ENCODE results near the gene CCDC107. TPM values are rescaled to one million over a fixed set of nuclear protein-coding genes. Genes with fewer than 3 reads are reported as not detected.

CCDC107 gene
- total RNA-seq, 1 donor from 2014 or later: 11.9 TPM

DNA sequence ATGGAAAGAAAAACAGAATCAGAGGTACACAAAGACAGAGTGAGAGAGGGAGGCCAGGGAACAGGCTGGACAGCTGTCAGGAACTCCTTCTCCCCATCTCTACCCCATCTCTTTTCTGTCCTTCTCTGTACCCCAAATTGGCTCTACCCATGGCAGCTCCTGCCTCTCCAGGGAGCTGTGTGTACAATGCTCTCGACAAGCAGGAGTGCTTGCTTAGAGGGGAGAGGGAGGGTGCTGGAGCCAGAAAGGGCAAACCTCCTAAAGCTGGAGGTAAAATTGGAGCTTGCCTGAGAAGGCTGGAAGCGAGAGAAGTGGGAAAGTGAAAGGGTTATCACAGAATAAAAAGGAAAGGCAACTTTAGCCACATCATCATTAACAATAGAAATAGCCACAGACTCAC lies 25.2 kb downstream of the CCDC107 start:
- no peak for DNase-seq (ENCODE audit: low read depth)

DNA sequence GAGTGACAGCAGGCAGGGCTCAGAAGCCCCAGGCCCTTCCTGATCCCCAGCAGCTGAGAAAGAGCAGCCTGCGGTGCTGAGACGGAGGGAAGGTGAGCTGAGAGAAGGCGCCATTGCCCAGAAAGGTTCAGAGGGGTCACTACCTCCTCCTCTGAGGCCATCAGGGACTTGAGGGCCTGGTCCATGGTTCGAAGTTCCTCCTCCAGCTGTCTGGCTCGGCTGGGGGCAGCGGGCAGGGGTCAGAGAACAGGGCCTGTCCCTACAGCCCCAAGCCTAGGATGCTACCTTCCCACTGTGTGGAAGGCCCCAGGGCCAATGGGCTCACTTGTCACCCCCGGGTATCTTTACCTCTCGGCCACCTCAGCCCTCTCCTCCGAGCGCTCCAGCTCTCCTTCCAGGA lies 26.8 kb downstream of the CCDC107 start:
- DNase-seq (ENCODE audit: low read depth): no peak

DNA sequence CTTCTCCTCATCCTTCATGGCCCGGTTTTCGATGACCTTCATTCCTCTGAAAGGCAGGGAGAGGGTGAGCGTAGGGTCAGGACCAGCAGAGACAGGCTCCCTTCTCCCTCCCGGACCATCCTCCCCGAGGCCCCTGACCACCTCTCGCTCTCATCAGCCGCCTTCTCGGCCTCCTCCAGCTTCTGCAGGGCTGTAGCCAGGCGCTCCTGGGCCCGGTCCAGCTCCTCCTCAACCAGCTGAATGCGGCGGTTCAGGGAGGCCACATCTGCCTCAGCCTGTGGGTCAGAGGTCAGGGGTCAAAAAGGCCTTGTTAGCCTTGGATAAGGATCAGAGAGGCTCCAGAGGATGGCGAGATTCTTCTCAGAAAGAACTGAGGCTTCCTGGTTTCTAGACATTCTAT lies 27.4 kb downstream of the CCDC107 start:
- DNase-seq (ENCODE audit: low read depth): no peak

DNA sequence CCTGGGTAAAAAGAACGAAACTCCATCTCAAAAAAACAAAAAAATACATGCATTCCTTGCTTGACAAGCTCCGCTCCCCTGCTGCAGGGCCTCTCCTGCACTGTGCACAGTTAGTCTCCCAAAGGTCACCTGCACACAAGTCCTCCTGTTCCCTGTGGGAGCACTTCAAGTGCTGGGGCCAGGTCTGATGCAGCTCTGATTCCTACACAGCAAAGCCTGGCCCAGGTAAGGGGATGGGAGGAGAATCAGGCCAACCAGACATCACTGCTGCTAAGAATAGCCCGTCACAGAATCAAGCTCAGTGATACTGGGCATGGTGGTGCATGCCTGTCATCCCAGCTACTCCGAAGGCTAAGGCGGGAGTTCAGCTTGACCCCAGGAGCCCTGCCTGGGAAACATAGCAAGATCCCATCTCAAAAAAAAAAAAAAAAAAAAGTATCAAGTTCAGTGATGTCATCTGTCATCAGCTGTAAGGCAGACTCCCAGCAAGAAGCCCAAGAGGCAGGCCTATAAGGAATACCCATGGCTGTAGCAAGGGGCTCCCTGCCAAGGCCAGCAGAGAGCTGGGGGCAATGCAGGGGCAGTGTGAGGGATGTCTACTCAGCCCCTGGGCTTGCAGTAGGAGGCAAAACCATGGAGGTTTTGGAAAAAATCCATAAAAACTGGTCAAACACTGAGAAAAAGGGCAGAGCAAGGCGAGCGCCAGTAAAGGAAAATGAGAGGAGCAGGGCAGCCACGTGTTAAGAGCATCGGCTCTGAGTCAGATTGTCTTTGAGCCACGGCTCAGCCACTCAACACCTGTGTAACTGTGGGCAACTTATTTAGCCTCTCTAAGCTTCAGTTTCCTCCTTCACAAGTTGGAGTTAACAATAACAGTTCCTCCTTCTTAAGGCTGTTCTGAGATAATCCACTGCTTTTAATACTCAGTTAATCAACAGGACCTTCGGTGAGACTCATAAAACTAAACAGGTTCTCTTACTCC lies 28.4 kb downstream of the CCDC107 start:
- no peak for DNase-seq (ENCODE audit: low read depth)

DNA sequence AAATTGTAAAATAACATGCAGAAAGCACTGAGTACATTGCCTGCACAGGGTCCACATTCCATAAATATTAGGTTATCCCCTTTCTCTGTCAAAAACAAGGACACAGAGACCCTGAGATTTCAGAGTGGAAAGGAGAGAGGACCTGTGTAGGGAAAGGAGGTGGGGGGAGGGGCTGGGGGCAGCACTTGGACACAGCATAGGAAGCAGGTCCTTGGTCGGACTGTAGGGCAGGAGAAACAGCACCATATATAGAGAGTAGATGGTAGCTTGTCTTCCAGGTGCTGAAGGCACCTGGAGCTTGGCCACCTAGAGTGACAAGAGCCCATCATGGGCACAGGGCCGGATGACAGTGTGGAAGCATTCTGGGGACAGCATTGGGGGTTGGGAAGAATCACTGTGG lies 29.2 kb downstream of the CCDC107 start:
- DNase-seq (ENCODE audit: low read depth): no peak

DNA sequence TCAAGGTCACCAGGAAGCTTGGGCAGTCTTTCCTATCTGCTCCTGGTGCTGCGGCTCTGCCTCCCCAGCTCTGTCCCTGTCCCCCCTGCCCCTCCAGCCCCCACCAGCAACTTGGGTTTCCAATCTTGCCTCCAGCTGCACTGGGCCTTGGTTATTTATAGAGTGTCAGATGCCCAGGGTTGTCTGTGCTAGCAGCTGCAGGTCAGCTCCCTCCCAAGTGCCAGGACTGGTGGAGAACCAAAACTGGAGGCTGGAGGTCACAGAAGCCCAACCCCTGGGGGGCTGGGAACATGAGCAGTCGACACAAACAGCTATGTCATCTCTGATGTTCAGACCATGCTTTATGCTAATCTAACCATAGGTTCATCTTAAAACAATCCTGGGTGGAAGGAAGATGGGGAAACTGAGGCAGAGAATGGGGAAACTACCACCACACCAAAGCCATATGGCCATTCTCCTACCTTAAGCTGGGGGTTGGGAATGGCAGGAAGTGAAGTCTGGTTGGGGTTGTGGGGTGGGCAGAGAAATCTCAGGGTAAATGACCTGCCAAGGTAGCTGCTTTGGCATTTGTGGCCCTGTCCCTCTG lies 30.0 kb downstream of the CCDC107 start:
- DNase-seq (ENCODE audit: low read depth): no peak

DNA sequence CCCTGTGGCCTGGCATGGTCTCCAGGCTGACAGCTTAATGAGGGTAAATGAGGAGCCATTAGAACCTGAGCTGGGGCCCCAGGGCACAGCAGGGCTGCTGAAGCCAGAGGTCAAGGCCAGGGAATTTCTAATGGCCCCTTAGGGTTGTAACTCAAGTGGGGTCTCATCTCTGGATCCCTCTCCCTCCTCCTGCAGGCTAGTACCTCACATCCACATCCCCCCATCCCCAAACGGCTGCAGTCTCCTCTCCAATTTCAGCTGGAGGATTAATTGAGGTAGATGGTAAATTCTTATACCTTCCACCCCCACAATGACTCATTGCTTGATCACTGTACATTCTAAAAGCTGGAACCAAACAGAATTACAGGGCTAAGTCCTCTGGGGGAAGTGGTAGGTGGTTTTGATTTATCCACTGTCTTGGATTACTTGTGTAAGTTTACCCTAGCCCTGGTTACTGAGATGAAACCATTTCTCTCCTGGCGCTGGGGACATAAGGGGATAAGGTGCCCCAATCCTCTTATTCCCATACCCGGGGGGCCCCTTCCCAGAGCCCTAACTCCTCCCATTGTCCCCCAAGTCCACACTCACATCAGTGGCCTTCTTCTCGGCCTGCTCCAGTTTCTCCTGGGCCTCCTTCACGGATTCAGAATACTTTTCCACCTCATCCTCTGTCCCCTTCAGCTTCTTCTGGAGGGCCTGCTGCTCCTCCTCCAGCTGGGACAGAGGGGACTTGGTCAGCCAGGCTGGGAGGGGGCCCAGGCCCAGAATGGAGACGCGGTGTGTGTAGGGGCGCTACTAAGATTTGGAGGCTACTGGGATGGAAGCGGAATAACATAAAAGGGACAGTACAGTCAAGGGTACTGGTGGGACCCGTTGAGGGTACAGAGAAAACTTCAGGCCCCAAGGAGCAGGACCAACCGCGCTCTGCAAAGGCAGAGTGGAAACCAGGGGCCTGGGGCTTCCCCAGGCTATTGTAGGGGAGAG lies 30.8 kb downstream of the CCDC107 start:
- peak; percentile 94 for DNase-seq (ENCODE audit: low read depth)

DNA sequence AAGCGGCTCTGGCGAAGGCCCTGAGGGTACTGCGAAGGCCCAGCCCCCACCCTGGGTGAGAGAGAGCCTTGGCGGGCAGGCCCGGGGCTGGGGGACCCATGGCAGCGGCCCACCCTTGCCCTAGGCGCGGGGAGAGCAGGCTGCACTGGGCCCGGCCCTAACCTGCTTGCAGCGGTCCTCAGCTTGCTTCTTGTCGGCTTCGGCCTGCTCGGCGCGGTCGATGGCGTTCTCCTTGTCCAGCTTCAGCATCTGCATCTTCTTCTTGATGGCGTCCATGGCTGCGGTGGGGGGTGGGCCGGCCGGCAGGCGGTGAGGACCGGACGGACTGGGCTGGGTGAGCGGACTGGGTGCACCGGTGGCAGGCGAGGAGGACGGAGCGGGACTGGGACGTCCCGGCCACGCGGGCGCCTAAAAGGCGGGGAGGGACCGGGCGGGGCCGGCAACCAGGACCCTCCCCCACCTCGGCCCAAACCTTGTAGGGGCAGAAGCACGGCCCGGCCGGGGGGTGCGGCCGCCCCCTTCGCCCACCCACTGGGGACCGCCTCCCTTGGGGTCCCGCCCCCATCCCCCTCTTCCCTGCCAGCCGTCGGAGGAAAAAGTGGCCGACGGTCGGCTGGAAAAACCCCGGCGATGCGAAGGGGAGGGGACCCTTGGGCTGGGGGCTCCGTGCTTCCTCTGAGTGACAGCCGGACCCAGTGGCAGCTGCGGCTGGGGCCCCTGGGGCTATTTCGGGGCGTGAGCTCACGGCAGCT lies 31.6 kb downstream of the CCDC107 start, which contains the start of gene TPM2:
TSS of gene TPM2 (minus strand) at position 384 of the 752 bp plus-strand sequence. CDS start at position 276, 108 bp downstream.
- DNase-seq (ENCODE audit: low read depth): no peak

DNA sequence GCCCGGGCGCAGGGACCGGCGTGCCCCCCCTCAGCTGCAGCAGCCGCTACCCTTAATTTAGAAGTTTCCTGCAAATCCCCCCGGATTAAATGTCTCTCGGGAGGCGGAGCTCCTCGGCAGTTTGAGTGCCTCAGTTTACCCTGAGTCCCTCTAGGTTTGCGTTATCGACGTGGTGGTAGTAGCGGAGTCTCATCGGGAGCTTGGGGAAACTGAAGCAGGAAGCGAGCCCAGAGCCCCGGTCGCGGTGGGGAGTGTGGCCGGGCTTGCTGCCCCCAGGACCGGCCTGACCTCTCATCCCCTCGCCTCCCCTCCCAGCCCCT lies 32.2 kb downstream of the CCDC107 start:
- no peak for DNase-seq (ENCODE audit: low read depth)

DNA sequence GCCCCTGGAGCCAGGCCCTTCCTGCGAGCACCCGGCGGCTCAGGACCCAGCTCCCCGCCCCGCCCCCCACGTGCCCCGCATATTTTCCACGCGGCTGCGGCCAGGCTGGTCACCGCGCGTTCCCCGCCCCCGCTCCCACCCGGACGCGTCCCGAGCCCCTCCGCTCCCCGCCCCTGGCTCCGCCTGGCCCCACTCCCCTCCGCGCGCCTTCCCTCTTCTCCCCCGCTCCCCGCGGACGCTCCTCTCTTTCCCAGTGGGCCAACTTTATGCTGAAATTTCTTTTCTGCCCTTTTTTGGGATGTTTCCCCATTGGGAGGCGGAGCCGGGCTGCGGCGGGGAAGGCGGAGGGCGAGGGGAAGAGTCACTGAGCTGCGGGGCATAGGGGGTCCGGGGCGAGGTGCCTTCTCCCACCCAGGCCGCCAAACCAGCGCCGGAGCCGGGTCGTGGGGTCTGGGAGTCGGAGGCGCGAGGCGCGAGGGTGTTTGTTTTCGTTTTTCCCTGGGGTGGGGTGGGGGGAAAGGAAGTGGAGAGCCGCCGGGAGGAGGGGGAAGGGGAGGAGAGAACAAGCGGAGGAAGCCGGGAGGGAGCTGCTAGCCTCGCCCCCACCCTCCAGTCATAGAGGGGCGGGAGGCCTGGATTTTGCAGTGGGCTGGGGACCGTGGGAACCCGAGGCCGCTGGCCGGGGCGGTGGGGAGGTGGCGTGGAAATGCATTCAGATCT lies 32.7 kb downstream of the CCDC107 start:
- peak; percentile 21 for DNase-seq (ENCODE audit: low read depth)

DNA sequence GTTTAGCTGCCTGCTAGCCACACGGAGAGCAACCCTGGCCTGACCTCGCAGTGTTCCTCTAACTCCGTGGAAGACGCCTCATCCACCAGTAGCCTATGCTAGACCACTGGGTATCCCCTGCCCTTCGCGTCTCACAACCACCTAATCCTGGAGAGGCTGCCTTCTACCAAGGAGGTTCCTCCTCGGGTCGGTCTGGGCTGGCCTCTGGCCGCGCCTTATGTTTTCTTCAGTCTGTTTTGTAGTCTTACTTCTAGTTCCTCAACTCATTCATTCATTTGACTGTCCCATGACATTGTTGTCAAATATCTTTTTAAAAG lies 33.2 kb downstream of the CCDC107 start:
- DNase-seq (ENCODE audit: low read depth): no peak

DNA sequence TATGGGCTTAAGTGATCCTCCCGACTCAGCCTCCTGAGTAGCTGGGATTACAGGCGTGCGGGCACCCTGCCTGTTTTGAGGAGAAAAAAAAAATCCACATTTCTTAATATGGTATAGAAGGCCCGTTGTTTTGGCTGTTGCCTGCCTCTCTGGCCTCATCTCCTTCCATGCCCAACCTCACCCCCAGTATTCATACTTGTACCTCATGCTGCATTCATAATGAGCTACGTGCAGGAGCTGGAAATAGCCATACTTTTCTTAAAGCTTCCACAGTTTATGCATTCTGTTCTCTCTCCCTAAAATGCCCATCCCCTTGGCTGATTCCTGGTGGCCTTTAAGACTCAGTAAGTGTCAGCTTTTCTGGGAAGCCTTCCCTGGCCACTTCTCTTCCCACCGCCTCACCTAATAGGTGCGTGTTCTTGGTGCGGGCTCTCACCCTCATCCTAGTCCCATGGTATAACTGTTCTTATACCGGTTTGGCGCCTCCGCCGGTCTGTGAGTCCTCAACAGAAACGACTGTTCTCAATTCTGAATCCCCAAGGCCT lies 33.7 kb downstream of the CCDC107 start:
- DNase-seq (ENCODE audit: low read depth): no peak

DNA sequence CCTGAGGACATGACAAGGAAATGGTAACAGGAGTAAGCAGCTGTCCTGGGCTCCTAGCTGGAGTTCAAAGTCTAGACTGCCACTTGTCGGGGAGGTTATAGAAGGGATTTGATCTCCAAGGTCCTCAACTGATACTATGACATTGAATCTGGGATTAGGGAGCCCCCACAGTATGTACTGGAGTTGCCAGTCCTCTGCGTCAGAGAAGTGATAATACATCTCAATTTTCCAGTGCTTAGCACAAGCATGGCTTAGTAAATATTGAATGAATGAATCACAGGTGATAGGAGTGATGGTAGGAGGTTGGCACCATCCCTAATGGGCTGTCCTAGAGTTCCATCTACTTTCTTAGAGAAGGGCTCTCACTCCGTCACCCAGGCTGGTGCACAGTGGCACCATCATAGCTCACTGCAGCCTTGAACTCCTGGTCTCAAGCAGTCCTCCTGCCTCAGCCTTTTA lies 37.9 kb downstream of the CCDC107 start:
- no peak for DNase-seq (ENCODE audit: low read depth)

DNA sequence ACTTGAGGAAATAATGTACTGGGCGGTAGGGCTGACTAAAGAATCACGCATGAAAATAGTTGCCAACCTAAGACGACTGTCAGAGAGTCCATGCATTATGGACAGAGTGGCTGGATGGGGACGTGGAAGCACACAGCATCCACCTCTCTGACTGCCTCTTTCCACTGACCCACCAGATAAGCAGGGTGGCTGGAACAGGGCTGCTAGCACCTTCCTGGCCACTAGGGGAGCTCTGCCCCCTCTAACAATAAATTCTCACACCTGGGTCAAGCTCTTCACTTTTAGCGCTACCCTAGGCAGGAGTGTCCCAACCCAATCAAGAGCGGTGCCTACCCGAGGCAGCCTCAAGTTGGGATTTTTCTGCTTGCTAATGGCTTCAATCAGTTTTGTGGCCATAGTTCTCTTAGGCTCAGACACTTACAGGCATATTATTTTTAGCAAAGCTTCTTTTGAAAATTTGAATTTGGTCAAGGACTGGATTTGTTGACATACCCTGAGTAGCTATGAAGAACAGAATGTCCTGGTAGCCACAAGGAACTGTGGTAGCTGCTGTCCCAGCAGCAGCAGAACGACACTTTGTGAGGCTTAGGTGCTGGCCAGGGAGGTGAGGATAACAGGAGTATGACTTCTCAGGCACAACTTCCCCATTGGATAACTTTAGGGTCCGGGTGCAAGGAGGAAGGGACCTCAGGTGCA lies 38.6 kb downstream of the CCDC107 start:
- peak; percentile 45 for DNase-seq (ENCODE audit: low read depth)

DNA sequence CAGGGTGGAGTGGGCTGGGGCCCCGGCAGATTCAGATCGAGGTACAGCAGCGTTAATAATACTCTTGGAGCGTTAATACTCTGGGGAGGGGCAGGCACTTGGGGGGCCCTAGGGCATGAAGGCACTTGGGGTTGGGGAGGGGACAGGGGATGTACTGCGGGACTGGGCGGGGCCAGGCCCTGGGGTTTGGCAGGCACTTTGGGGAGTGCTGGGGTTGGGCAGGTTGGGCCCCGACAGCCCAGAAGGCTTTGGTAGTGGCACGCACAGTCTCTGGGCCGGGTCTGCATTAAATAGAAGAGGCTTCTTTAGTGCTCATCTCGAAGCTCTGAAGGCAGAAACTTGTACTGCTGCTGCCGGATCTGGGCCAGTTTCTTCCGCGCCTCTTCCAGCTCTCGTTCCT lies 39.4 kb downstream of the CCDC107 start:
- no peak for DNase-seq (ENCODE audit: low read depth)

DNA sequence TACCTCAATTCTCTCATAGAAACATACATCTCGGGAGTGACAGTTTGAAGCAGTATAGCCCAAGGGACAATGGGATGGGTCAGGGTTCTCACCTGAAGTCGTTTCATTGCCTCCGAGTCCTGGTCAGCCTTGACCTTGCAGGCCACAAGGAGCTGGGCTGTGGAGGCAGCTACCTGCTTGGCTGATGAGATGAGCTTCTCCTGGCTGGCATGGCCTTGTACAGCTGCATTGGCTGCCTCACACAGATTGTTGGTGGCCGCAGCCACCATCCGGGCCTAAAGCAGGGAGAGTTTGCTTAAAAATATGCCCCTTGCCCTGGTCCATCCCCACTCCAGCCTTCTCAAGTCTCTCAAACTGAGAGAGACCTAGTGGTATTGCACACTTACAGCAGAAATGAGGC lies 40.1 kb downstream of the CCDC107 start:
- no peak for DNase-seq (ENCODE audit: low read depth)

DNA sequence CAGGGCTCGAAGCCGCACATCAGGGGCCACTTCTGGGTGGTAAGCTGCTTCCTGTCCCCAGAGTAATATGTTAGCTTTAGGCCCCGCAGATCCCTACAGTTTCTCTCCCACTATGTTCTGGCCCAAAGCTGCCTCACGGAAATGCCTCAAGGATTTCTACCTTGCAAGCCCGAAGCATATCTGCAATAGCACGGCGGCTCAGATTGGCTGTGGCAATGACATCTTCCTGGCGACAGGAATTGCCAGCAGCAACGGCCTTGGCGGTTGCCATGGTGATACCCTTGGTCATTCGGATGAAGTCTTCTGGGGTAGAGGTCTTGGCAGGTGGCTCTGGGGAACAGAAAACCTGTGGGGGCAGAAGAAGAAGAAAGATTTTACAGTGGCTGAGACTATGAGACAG lies 41.9 kb downstream of the CCDC107 start:
- no peak for DNase-seq (ENCODE audit: low read depth)

DNA sequence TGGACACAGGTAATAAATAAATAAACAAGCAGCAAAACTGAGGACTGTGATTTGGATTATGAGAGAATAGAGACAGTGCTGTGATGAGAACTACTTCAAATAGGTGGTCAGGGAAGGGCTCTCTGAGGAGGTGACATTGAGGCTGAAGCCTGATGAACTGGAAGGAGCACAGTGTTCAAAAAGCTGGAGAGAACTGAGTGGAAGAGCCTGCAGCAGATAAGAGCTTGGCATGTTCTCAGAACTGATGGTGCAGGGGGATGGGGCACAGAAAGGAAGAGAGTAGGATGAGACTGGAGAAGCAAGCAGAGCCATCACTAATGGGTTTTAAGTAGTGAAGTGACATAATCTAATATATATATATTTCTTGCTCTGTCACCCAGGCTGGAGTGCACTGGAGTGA lies 42.9 kb downstream of the CCDC107 start:
- DNase-seq (ENCODE audit: low read depth): no peak

DNA sequence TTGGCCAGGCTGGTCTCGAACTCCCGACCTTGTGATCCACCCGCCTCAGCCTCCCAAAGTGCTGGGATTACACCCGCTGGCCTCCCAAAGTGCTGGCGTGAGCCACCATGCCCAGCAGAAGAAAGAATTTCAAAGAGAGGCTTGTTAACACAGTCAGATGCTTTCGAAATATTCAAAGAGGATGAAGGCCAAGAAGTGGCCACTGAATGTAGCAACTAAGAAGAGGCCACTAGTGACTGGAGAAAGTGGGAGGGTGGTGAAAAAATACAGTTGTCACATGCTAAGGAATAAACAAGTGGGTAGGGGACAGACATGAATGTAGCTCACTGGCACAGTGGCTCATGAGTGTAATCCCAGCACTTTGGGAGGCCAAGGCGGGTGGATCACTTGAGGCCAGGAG lies 44.6 kb downstream of the CCDC107 start:
- DNase-seq (ENCODE audit: low read depth): no peak
